Measurements from ENCODE around the gene BABAM2. TPM values are rescaled to one million over a fixed set of nuclear protein-coding genes. Genes with fewer than 3 reads are reported as not detected.
"Not testable (repeated sequence)": the region's sequence is repeated elsewhere in the genome, so short reads cannot be mapped to it uniquely, and the experiment has no call there.

The BABAM2 gene
- total RNA-seq, 2 donors from 2014 or later, result 53.8 to 66.6 TPM

- no peak overlapping the region for H3K27ac Mint-ChIP-seq
- H3K9me3 Mint-ChIP-seq, result no peaks in the 10 kb centered on the region
- ATAC-seq, result no peak
- DNase-seq (ENCODE audit: low spot score), result no peak
- H3K4me3 Mint-ChIP-seq, result no peak overlapping the region
- H3K4me1 Mint-ChIP-seq (ENCODE audit: low read depth in 2 of 2), result peaks cover under 1 to 6% of the 10 kb centered on the region in 2 donors
- no peaks in the 10 kb centered on the region for H3K36me3 Mint-ChIP-seq
- H3K27me3 Mint-ChIP-seq, result no peaks in the 10 kb centered on the region
These were observed 196.1 kb downstream of the BABAM2 start for GRCh38 chr2:28086611-28087010.

- H3K4me1 Mint-ChIP-seq (ENCODE audit: low read depth in 2 of 2), result no peaks in the 10 kb centered on the region
- H3K27me3 Mint-ChIP-seq, result no peaks in the 10 kb centered on the region
- no peak overlapping the region for H3K27ac Mint-ChIP-seq
- ATAC-seq (no peak), DNase-seq (ENCODE audit: low spot score) (no peak)
- H3K4me3 Mint-ChIP-seq, result no peak overlapping the region
- H3K36me3 Mint-ChIP-seq, result no peaks in the 10 kb centered on the region
- H3K9me3 Mint-ChIP-seq, result no peaks in the 10 kb centered on the region
These were observed 198.4 kb downstream of the BABAM2 start for GRCh38 chr2:28088970-28089369.

GRCh38 chr2:28089486-28089885 lies 199.0 kb downstream of the BABAM2 start:
- Mint-ChIP-seq H3K4me3 (no peak overlapping the region), H3K36me3 (no peaks in the 10 kb centered on the region), H3K4me1 (ENCODE audit: low read depth in 2 of 2) (no peaks in the 10 kb centered on the region), H3K9me3 (no peaks in the 10 kb centered on the region), H3K27ac (no peak overlapping the region), H3K27me3 (no peaks in the 10 kb centered on the region)
- ATAC-seq, result no peak
- DNase-seq (ENCODE audit: low spot score), result no peak

GRCh38 chr2:28093308-28093707 lies 202.8 kb downstream of the BABAM2 start:
- DNase-seq (ENCODE audit: low spot score) (no peak), ATAC-seq (no peak)
- no peaks in the 10 kb centered on the region for H3K27me3 Mint-ChIP-seq
- no peak overlapping the region for H3K27ac Mint-ChIP-seq
- no peaks in the 10 kb centered on the region for H3K4me1 Mint-ChIP-seq (ENCODE audit: low read depth in 2 of 2)
- no peaks in the 10 kb centered on the region for H3K36me3 Mint-ChIP-seq
- no peak overlapping the region for H3K4me3 Mint-ChIP-seq
- no peaks in the 10 kb centered on the region for H3K9me3 Mint-ChIP-seq

GRCh38 chr2:28093768-28094167 lies 203.2 kb downstream of the BABAM2 start:
- Mint-ChIP-seq H3K27ac (no peak overlapping the region), H3K27me3 (no peaks in the 10 kb centered on the region), H3K9me3 (no peaks in the 10 kb centered on the region), H3K4me3 (no peak overlapping the region), H3K4me1 (ENCODE audit: low read depth in 2 of 2) (no peaks in the 10 kb centered on the region), H3K36me3 (no peaks in the 10 kb centered on the region)
- ATAC-seq (no peak), DNase-seq (ENCODE audit: low spot score) (no peak)

- no peaks in the 10 kb centered on the region for H3K9me3 Mint-ChIP-seq
- ATAC-seq (no peak), DNase-seq (ENCODE audit: low spot score) (no peak)
- no peak overlapping the region for H3K4me3 Mint-ChIP-seq
- no peaks in the 10 kb centered on the region for H3K36me3 Mint-ChIP-seq
- H3K27ac Mint-ChIP-seq, result no peak overlapping the region
- no peaks in the 10 kb centered on the region for H3K4me1 Mint-ChIP-seq (ENCODE audit: low read depth in 2 of 2)
- no peaks in the 10 kb centered on the region for H3K27me3 Mint-ChIP-seq
These were observed 204.2 kb downstream of the BABAM2 start for GRCh38 chr2:28094739-28095138.

GRCh38 chr2:28095622-28096021 lies 205.1 kb downstream of the BABAM2 start:
- Mint-ChIP-seq H3K36me3 (no peaks in the 10 kb centered on the region), H3K27me3 (no peaks in the 10 kb centered on the region), H3K27ac (no peak overlapping the region), H3K4me3 (no peak overlapping the region), H3K4me1 (ENCODE audit: low read depth in 2 of 2) (peaks cover 0 to 3% of the 10 kb centered on the region in 2 donors), H3K9me3 (no peaks in the 10 kb centered on the region)
- DNase-seq (ENCODE audit: low spot score), result no peak
- no peak for ATAC-seq

- Mint-ChIP-seq H3K9me3 (no peaks in the 10 kb centered on the region), H3K36me3 (no peaks in the 10 kb centered on the region), H3K4me3 (no peak overlapping the region), H3K27me3 (no peaks in the 10 kb centered on the region), H3K4me1 (ENCODE audit: low read depth in 2 of 2) (peaks cover 0 to 6% of the 10 kb centered on the region in 2 donors), H3K27ac (no peak overlapping the region)
- DNase-seq (ENCODE audit: low spot score) (no peak), ATAC-seq (no peak)
These were observed 205.9 kb downstream of the BABAM2 start for GRCh38 chr2:28096421-28096820.

GRCh38 chr2:28098501-28099225 lies 208.1 kb downstream of the BABAM2 start:
- ATAC-seq, result no peak
- Mint-ChIP-seq H3K4me1 (ENCODE audit: low read depth in 2 of 2) (peaks cover 4 to 11% of the 10 kb centered on the region in 2 donors), H3K9me3 (no peaks in the 10 kb centered on the region), H3K27me3 (no peaks in the 10 kb centered on the region), H3K27ac (no peak overlapping the region), H3K36me3 (no peaks in the 10 kb centered on the region), H3K4me3 (no peak overlapping the region)
- no peak for DNase-seq (ENCODE audit: low spot score)

GRCh38 chr2:28101123-28101522 lies 210.6 kb downstream of the BABAM2 start:
- Mint-ChIP-seq H3K9me3 (no peaks in the 10 kb centered on the region), H3K36me3 (no peaks in the 10 kb centered on the region), H3K27me3 (no peaks in the 10 kb centered on the region), H3K4me3 (no peak overlapping the region), H3K4me1 (ENCODE audit: low read depth in 2 of 2) (peaks cover 4 to 11% of the 10 kb centered on the region in 2 donors), H3K27ac (no peak overlapping the region)
- ATAC-seq (no peak), DNase-seq (ENCODE audit: low spot score) (no peak)

GRCh38 chr2:28101892-28102291 lies 211.4 kb downstream of the BABAM2 start:
- no peaks in the 10 kb centered on the region for H3K27me3 Mint-ChIP-seq
- no peaks in the 10 kb centered on the region for H3K36me3 Mint-ChIP-seq
- DNase-seq (ENCODE audit: low spot score) (no peak), ATAC-seq (no peak)
- no peak overlapping the region for H3K4me3 Mint-ChIP-seq
- peaks cover 4 to 11% of the 10 kb centered on the region in 2 donors for H3K4me1 Mint-ChIP-seq (ENCODE audit: low read depth in 2 of 2)
- H3K27ac Mint-ChIP-seq, result no peak overlapping the region
- no peaks in the 10 kb centered on the region for H3K9me3 Mint-ChIP-seq

GRCh38 chr2:28102455-28102874 lies 211.9 kb downstream of the BABAM2 start:
- H3K4me3 Mint-ChIP-seq, result peak overlapping the region; percentile 43
- H3K9me3 Mint-ChIP-seq, result no peaks in the 10 kb centered on the region
- peak in 1 of 2 donors; percentile 60 for ATAC-seq
- H3K27ac Mint-ChIP-seq, result peak overlapping the region; percentile 32 to 42
- H3K4me1 Mint-ChIP-seq (ENCODE audit: low read depth in 2 of 2), result peaks cover 4 to 11% of the 10 kb centered on the region in 2 donors
- H3K27me3 Mint-ChIP-seq, result no peaks in the 10 kb centered on the region
- H3K36me3 Mint-ChIP-seq, result no peaks in the 10 kb centered on the region
- DNase-seq (ENCODE audit: low spot score), result no peak

- Mint-ChIP-seq H3K4me3 (no peak overlapping the region), H3K27ac (no peak overlapping the region)
These were observed 213.1 kb downstream of the BABAM2 start for GRCh38 chr2:28103611-28104010.

GRCh38 chr2:28108143-28108542 lies 217.6 kb downstream of the BABAM2 start:
- H3K27ac Mint-ChIP-seq, result no peak overlapping the region

More at GRCh38 chr2:28103611-28104010, 213.1 kb downstream of the BABAM2 start:
- ATAC-seq (no peak), DNase-seq (ENCODE audit: low spot score) (no peak)
- Mint-ChIP-seq H3K4me1 (ENCODE audit: low read depth in 2 of 2) (peaks cover 4 to 11% of the 10 kb centered on the region in 2 donors), H3K27me3 (no peaks in the 10 kb centered on the region), H3K9me3 (no peaks in the 10 kb centered on the region), H3K36me3 (no peaks in the 10 kb centered on the region)

GRCh38 chr2:28113771-28114170 lies 223.2 kb downstream of the BABAM2 start:
- not testable (repeated sequence) for H3K9me3 Mint-ChIP-seq; H3K27ac Mint-ChIP-seq; ATAC-seq; H3K4me3 Mint-ChIP-seq; H3K36me3 Mint-ChIP-seq; DNase-seq (ENCODE audit: low spot score); H3K27me3 Mint-ChIP-seq
- H3K4me1 Mint-ChIP-seq (ENCODE audit: low read depth in 2 of 2), result peaks cover 13 to 19% of the 10 kb centered on the region in 2 donors

More at GRCh38 chr2:28108143-28108542, 217.6 kb downstream of the BABAM2 start:
- no peaks in the 10 kb centered on the region for H3K36me3 Mint-ChIP-seq
- DNase-seq (ENCODE audit: low spot score), result no peak
- H3K27me3 Mint-ChIP-seq, result no peaks in the 10 kb centered on the region
- ATAC-seq, result no peak
- H3K4me3 Mint-ChIP-seq, result no peak overlapping the region
- no peaks in the 10 kb centered on the region for H3K9me3 Mint-ChIP-seq
- H3K4me1 Mint-ChIP-seq (ENCODE audit: low read depth in 2 of 2), result peaks cover 4 to 11% of the 10 kb centered on the region in 2 donors
